ENCODE data around the gene MSH4.
"Not testable (repeated sequence)": the region's sequence is repeated elsewhere in the genome, so short reads cannot be mapped to it uniquely, and the experiment has no call there.

Gene MSH4

GRCh38 chr1:75797273-75797588 is 549 bp downstream of the MSH4 start:
- DNase-seq (ENCODE audit: low read depth in 3 of 3), result no peak

GRCh38 chr1:75797606-75798216 is 1.0 kb downstream of the MSH4 start:
- no peak for DNase-seq (ENCODE audit: low read depth in 3 of 3)

- DNase-seq (ENCODE audit: low read depth in 3 of 3), result not testable (repeated sequence)
These were observed 4.8 kb downstream of the MSH4 start for GRCh38 chr1:75801480-75801879.

GRCh38 chr1:75808921-75809320 is 12.2 kb downstream of the MSH4 start:
- no peak for DNase-seq (ENCODE audit: low read depth in 3 of 3)

- DNase-seq (ENCODE audit: low read depth in 3 of 3), result not testable (repeated sequence)
These were observed 13.4 kb downstream of the MSH4 start for GRCh38 chr1:75810113-75810512.

GRCh38 chr1:75811211-75811981 is 14.7 kb downstream of the MSH4 start:
- no peak for DNase-seq (ENCODE audit: low read depth in 3 of 3)

GRCh38 chr1:75812065-75812464 is 15.4 kb downstream of the MSH4 start:
- DNase-seq (ENCODE audit: low read depth in 3 of 3), result no peak

GRCh38 chr1:75823596-75823995 is 26.9 kb downstream of the MSH4 start:
- DNase-seq (ENCODE audit: low read depth in 3 of 3), result not testable (repeated sequence)

GRCh38 chr1:75836528-75837100 is 39.9 kb downstream of the MSH4 start:
- DNase-seq (ENCODE audit: low read depth in 3 of 3), result no peak

- DNase-seq (ENCODE audit: low read depth in 3 of 3), result no peak
These were observed 41.4 kb downstream of the MSH4 start for GRCh38 chr1:75838079-75838478.

GRCh38 chr1:75841421-75841820 is 44.7 kb downstream of the MSH4 start:
- no peak for DNase-seq (ENCODE audit: low read depth in 3 of 3)

GRCh38 chr1:75845576-75845975 is 48.9 kb downstream of the MSH4 start:
- no peak for DNase-seq (ENCODE audit: low read depth in 3 of 3)

- DNase-seq (ENCODE audit: low read depth in 3 of 3), result no peak
These were observed 58.3 kb downstream of the MSH4 start for GRCh38 chr1:75855010-75855409.

- DNase-seq (ENCODE audit: low read depth in 3 of 3), result no peak
These were observed 59.1 kb downstream of the MSH4 start for GRCh38 chr1:75855734-75856133.

- DNase-seq (ENCODE audit: low read depth in 3 of 3), result no peak
These were observed 65.1 kb downstream of the MSH4 start for GRCh38 chr1:75861831-75862230.

GRCh38 chr1:75870951-75871350 is 74.3 kb downstream of the MSH4 start:
- DNase-seq (ENCODE audit: low read depth in 3 of 3), result no peak

- no peak for DNase-seq (ENCODE audit: low read depth in 3 of 3)
These were observed 83.3 kb downstream of the MSH4 start for GRCh38 chr1:75879985-75880384.

GRCh38 chr1:75884437-75884836 is 87.8 kb downstream of the MSH4 start:
- no peak for DNase-seq (ENCODE audit: low read depth in 3 of 3)

- DNase-seq (ENCODE audit: low read depth in 3 of 3), result no peak
These were observed 104.7 kb downstream of the MSH4 start for GRCh38 chr1:75901371-75901770.

- DNase-seq (ENCODE audit: low read depth in 3 of 3), result no peak
These were observed 112.1 kb downstream of the MSH4 start for GRCh38 chr1:75908717-75909152.

GRCh38 chr1:75916834-75917233 is 120.2 kb downstream of the MSH4 start:
- DNase-seq (ENCODE audit: low read depth in 3 of 3), result no peak

GRCh38 chr1:75922698-75923097 is 126.0 kb downstream of the MSH4 start:
- no peak for DNase-seq (ENCODE audit: low read depth in 3 of 3)

GRCh38 chr1:75932304-75932703 is 135.6 kb downstream of the MSH4 start, which contains the start of gene ASB17:
Gene ASB17 (minus strand): TSS chr1:75932404. CDS start chr1:75932291, 113 bp downstream.
- DNase-seq (ENCODE audit: low read depth in 3 of 3), result no peak
